Activated CD8-positive, alpha-beta memory T cell treated with anti-CD3 and anti-CD28 coated beads, Interleukin-2, amount 50 U/mL, for 48 hours (primary cell): ENCODE data around the gene PAPOLB.
"Not testable (repeated sequence)": the region's sequence is repeated elsewhere in the genome, so short reads cannot be mapped to it uniquely, and the experiment has no call there.

Source experiments
- DNase-seq: peaks from one replicate; pipeline ENCODE4 v3.0.0-alpha.2; 2020

The PAPOLB gene

DNA sequence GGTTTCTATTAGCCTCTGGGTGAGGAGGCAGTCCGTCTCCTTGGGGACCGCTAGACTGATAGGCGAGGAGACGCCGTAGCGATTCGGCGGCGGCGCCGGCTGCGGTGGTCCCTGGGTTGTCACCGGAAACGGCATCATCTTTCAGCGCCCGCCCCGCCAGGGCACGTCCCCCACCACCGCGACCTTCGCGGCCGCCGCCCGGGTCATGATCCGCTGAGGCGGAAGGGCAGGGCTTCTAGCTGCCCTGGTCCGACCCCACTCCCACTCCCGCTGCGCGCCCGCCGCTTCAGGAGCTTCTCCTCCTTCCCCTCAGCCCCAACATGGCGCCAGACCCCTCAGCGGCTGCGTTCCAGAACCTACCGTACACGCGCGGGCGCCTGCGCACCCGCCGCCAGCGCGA lies at the start of gene PAPOLB:
TSS of gene PAPOLB (minus strand) at position 358 of the 400 bp plus-strand sequence. CDS start at position 138, 220 bp downstream.
- peak; percentile 73 for DNase-seq

GRCh38 chr7:4911111-4911828 lies 49.4 kb upstream of the PAPOLB start:
- DNase-seq: no peak

DNA sequence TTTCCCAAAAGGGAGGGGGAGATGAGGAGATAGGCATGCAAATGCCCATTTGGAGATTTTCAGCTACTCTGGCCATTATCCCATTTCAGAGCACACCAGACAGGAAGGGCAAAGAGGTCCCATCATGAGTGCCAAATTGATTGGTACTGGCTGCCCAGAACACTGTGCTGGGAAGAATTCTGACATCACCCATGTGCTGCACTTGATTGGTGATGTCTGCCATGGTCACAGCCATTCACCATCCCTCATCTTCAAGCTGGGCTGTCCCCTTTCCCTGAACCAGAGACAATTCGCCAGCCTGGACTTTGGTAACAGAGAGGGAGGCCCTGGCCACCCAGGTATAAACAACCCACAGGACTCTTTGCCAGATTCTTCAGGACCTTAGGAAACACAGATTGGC lies 44.9 kb upstream of the PAPOLB start:
- no peak for DNase-seq

- no peak for DNase-seq
These were observed 43.3 kb upstream of the PAPOLB start for GRCh38 chr7:4905171-4905570.

DNA sequence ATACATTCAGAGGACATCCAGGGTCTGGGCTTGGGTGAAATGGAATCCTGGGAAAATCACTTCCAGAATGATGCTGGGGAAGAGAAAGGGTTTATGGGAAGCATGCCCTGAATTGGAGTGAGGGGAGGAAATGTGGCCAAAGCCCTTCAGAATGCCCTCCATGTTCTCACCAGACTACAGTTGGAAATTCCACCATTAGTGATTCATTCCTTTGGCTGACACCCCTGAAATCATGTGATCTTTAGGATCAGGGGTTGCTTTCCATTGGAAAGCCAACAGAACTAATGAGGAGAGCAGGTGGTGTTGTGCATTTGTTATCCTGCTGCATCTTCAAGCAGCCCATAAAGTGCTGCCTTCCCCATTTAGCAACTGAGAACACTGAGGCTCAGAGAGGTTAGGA lies 42.5 kb upstream of the PAPOLB start:
- DNase-seq: no peak

DNA sequence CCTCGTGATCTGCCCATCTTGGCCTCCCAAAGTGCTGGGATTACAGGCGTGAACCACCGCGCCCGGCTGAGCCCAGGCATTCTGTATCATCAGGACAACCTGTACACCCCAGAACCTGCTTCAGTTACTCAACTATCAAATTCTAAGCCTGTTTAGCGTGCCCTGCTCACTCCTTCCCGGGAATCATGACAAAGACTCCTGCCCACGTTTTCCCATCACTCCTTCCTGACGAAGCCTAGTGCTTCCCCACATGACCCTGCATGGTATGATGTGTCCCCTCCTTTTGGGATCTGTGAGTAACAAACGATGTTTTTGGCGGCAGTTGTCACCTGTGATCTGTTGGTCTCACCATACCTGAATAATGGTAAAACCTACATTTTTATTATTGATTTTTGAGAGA lies 33.9 kb upstream of the PAPOLB start:
- no peak for DNase-seq

DNA sequence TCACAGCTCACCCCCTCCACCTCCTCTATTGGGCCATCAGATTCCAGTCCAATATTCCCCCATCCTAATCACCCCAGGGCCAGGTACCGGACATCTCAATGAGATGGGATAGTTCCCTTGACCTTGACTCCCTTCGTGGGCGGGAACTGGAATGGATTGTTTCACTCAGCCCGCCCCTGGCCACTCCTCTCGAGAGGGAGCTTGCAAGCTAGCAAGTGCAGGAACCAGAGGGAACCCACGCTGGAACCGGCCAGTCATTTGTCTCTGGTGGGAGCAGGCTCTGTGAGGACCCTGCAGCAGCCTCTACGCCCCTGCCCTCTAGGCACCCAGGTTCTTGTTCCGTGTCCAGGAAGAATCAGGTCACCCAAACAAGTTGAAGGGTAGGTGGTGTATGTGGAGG lies 32.7 kb upstream of the PAPOLB start:
- DNase-seq: no peak

DNA sequence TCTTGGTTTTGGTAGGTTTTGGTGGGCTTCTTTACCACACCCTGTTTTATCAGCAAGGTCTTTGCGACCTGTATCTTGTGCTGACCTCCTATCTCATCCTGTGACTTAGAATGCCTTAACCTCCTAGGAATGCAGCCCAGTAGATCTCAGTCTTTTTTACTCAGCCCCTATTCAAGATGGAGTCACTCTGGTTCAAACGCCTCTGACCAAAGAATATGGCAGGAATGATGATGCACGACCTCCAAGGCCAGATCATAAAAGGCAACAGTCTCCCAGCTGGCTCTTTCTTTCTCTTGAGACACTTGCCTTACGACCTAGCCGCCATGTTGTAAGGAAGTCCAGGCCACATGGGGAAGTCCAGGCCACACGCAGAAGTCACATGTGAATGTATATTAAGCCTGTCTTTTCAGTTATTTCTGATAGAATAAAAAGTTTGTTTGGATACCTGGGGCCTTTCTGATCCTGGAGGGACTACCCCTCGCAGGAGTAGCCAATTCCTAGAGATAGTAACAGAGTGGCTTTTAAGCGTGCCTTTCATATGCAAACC lies 32.2 kb upstream of the PAPOLB start:
- DNase-seq: no peak

DNA sequence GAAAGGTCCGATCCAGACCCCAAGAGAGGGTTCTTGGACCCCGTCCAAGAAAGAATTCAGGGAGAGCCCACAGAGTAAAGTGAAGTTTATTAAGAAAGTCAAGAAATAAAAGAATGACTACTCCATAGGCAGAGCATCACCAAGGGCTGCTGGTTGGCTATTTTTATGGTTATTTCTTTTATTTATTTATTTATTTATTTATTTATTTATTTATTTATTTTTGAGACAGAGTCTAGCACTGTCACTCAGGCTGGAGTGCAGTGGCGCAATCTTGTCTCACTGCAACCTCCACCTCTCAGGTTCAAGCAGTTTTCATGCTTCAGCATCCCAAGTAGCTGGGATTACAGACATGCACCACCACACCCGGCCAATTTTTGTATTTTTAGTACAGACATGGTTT lies 31.4 kb upstream of the PAPOLB start:
- not testable (repeated sequence) for DNase-seq

- DNase-seq: not testable (repeated sequence)
These were observed 29.7 kb upstream of the PAPOLB start for GRCh38 chr7:4891522-4891921.

- no peak for DNase-seq
These were observed 27.9 kb upstream of the PAPOLB start for GRCh38 chr7:4889682-4890081.

GRCh38 chr7:4888161-4888560 lies 26.3 kb upstream of the PAPOLB start:
- DNase-seq: no peak

DNA sequence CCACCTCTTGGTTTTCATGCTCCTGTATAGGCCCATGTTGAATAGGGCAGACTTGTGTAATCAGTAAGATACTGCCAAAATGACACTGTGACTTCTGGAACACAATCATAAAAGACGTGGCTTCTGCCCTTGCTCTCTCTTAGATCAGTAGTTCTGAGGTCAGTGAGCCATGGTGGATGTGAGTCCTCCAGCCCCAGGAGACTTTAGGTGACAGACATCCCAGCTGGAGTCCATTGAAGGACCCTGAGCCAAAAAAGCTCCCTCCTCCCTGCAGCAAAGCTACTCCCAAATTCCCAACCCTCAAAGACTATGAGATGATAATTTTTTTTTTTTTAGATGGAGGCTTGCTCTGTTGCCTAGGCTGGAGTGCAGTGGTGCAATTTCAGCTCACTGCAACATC lies 24.8 kb upstream of the PAPOLB start:
- DNase-seq: no peak

DNA sequence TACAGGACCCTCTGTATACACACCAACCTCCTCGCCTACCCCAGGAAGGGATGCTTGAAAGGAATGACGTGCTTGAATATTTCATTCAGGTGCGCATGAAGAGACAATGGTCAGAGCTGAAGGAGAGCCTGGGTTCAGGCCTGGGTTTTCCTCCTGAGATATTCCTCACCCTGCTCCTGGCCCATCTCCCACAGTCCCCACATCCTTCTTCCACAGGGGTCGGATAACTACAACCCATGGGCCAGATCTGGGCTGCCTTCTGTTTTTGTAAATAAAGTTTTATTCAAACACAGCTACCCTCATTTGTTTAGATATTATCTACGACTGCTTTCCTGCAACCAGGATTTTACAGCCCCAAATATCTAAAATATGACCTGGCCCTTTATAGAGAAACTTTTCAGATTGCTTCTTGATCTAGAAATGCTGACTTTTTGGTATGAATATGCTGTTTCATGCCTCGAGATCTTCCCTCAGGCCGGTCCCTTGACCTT lies 23.5 kb upstream of the PAPOLB start:
- no peak for DNase-seq

DNA sequence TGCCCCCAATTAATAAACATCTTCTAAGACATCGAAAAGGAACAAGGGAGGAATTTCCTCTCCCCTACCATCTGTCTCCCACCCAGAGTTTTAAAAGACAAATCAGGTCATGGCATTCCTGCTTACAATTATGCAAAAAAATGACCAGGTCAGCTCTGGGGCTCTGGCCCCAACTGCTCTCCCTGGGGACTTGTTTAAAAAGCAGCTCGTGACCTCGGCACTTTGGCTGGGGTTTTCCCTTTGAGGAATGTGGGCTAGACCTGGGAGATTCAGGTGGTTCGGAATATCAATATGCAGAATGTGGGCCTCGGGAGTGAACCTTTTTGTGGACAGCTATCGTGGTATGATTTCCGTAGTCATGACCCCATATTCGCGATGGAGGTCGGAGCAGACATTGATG lies 22.3 kb upstream of the PAPOLB start:
- DNase-seq: no peak

- DNase-seq: peak; percentile 98
These were observed 21.7 kb upstream of the PAPOLB start, which contains the start of gene RADIL for GRCh38 chr7:4883372-4884144. Gene RADIL (minus strand): TSS chr7:4883716. CDS start chr7:4878139, 5,577 bp downstream.

DNA sequence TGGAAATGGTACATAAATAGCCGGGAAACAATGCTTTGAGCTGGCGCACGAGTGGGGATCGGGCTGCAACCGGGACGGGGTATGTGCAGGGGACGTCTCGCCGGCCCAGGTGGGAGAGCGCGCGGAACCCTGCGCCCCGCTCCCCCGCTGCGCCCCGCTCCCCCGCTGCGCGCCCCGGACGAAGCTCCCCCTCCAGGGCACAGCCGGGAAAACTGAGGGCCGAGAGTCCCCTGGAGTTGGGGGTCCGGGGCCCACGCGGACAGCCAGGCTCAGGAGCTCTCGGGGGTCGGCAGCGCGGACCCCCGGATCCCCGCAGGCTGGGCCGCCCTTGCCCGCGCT lies 21.2 kb upstream of the PAPOLB start:
- no peak for DNase-seq

- peak; percentile 54 for DNase-seq
These were observed 20.6 kb upstream of the PAPOLB start for GRCh38 chr7:4882169-4883032.

GRCh38 chr7:4880218-4880617 lies 18.4 kb upstream of the PAPOLB start:
- no peak for DNase-seq

- DNase-seq: no peak
These were observed 17.7 kb upstream of the PAPOLB start for GRCh38 chr7:4879396-4880081.

GRCh38 chr7:4878336-4879335 lies 16.8 kb upstream of the PAPOLB start:
- no peak for DNase-seq
